GF-D8 (cell line): ENCODE data around the gene CLEC16A.

ENCODE experiments used
- DNase-seq: peaks from one replicate; lab custom pipeline; 2025; lab: John Stamatoyannopoulos, UW

The CLEC16A gene

GRCh38 chr16:11045441-11045840 lies 101.1 kb downstream of the CLEC16A start:
- no peak for DNase-seq

- DNase-seq = no peak
Measured at GRCh38 chr16:11045846-11046245, 101.5 kb downstream of the CLEC16A start.

- no peak for DNase-seq
Measured at GRCh38 chr16:11046382-11046931, 102.1 kb downstream of the CLEC16A start.

GRCh38 chr16:11047057-11047456 lies 102.7 kb downstream of the CLEC16A start:
- no peak for DNase-seq

GRCh38 chr16:11047939-11048800 lies 103.8 kb downstream of the CLEC16A start:
- DNase-seq = no peak

GRCh38 chr16:11049396-11050059 lies 105.2 kb downstream of the CLEC16A start:
- no peak for DNase-seq

GRCh38 chr16:11050536-11050935 lies 106.2 kb downstream of the CLEC16A start:
- DNase-seq = no peak

- DNase-seq = no peak
Measured at GRCh38 chr16:11050944-11051343, 106.6 kb downstream of the CLEC16A start.

- no peak for DNase-seq
Measured at GRCh38 chr16:11051430-11051829, 107.1 kb downstream of the CLEC16A start.

GRCh38 chr16:11051879-11052808 lies 107.8 kb downstream of the CLEC16A start:
- peak; percentile 93 for DNase-seq

GRCh38 chr16:11053916-11054460 lies 109.6 kb downstream of the CLEC16A start:
- no peak for DNase-seq

- DNase-seq = no peak
Measured at GRCh38 chr16:11056090-11056992, 112.0 kb downstream of the CLEC16A start.

- DNase-seq = no peak
Measured at GRCh38 chr16:11056993-11057649, 112.8 kb downstream of the CLEC16A start.

- no peak for DNase-seq
Measured at GRCh38 chr16:11057711-11058345, 113.5 kb downstream of the CLEC16A start.

GRCh38 chr16:11058832-11059231 lies 114.5 kb downstream of the CLEC16A start:
- no peak for DNase-seq

- DNase-seq = no peak
Measured at GRCh38 chr16:11059588-11059987, 115.2 kb downstream of the CLEC16A start.

- no peak for DNase-seq
Measured at GRCh38 chr16:11060364-11060763, 116.0 kb downstream of the CLEC16A start.

GRCh38 chr16:11060842-11061241 lies 116.5 kb downstream of the CLEC16A start:
- no peak for DNase-seq

GRCh38 chr16:11061629-11062270 lies 117.4 kb downstream of the CLEC16A start:
- no peak for DNase-seq
